ENCODE results near the gene MTFR1L. TPM values are rescaled to one million over a fixed set of nuclear protein-coding genes. Genes with fewer than 3 reads are reported as not detected.

Gene MTFR1L
- 55.7 TPM for total RNA-seq

DNA sequence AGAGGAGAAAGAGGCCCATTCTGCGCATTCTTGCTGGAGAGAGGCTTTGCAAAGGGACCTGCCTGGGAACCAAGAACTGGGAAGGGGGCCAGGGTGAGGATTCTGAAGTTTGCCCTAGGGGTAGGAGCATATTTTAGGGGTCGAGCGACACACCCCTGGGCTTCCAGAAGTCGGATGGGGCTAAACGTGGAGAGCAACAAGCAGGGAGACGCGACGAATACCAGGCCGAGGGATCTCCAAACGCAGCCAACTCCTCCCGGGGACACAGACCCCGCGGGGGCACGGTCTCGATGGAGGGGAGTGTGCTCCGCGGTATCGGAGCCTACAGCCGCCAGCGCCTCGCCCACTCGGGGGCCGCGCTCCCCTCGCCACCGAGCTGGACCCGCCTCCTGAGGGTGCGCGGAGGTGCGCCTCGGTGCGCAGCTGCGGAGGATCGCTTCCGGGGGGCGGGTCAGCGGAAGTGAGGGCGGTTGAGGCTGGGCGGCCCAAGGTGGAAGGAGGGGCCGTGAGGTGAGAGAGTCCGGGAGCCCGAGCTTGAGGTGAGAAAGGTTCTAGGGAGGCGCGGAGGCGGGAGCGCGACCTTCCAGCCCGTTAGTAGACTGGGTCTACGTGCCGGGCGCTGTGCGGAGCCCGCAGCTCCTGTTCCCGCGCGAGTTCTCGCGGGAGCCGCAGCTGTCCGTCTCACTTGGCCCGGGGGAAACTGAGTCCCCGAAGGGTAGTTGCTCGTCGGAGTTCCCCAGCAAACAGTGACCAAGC lies at the start of gene MTFR1L:
Gene MTFR1L, plus strand, starts transcription at position 464 of the 756 bp plus-strand sequence. CDS start 3,151 bp downstream, outside the sequence.
- intact Hi-C loops (cut with DNase I), result no loop called here
- H3K4me1 ChIP-seq, result peaks cover 41% of the 10 kb centered on the region

GRCh38 chr1:25770541-25771220 lies 49.1 kb upstream of the MTFR1L start:
- no peak for DNase-seq (ENCODE audit: extremely low spot score in 2 of 2)
- Histone ChIP-seq H3K27me3 (no peaks in the 10 kb centered on the region), H3K4me1 (peaks cover 45% of the 10 kb centered on the region), H3K27ac (no peak overlapping the region), H3K4me3 (no peak overlapping the region), H3K36me3 (no peaks in the 10 kb centered on the region), H3K9me3 (no peaks in the 10 kb centered on the region)
- intact Hi-C loops (cut with DNase I), result no loop called here
- TF ChIP-seq, protein P1, sequence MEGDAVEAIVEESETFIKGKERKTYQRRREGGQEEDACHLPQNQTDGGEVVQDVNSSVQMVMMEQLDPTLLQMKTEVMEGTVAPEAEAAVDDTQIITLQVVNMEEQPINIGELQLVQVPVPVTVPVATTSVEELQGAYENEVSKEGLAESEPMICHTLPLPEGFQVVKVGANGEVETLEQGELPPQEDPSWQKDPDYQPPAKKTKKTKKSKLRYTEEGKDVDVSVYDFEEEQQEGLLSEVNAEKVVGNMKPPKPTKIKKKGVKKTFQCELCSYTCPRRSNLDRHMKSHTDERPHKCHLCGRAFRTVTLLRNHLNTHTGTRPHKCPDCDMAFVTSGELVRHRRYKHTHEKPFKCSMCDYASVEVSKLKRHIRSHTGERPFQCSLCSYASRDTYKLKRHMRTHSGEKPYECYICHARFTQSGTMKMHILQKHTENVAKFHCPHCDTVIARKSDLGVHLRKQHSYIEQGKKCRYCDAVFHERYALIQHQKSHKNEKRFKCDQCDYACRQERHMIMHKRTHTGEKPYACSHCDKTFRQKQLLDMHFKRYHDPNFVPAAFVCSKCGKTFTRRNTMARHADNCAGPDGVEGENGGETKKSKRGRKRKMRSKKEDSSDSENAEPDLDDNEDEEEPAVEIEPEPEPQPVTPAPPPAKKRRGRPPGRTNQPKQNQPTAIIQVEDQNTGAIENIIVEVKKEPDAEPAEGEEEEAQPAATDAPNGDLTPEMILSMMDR (IDR thresholded peaks at IDR 0.05), result no peak
- TF ChIP-seq POLR2A (IDR thresholded peaks at IDR 0.05) (no peak), POLR2AphosphoS5 (IDR thresholded peaks at IDR 0.05; ENCODE audit: insufficient read depth in 1 of 2, low read depth in 1 of 2) (no peak)

More for the DNA sequence above, at the start of gene MTFR1L:
- peak within 1 kb of the TSS; percentile 81 for H3K27ac ChIP-seq
- peaks cover 0 to 7% of the 10 kb centered on the region in 2 donors for H3K36me3 ChIP-seq
- no peaks in the 10 kb centered on the region for H3K9me3 ChIP-seq
- DNase-seq (ENCODE audit: extremely low spot score in 2 of 2), result peak in 1 of 2 donors; percentile 89
- H3K4me3 ChIP-seq, result peak within 1 kb of the TSS; percentile 77 to 82
- H3K27me3 ChIP-seq, result no peaks in the 10 kb centered on the region
- TF ChIP-seq, protein P1 (IDR thresholded peaks at IDR 0.05), result no peak
- TF ChIP-seq POLR2A (IDR thresholded peaks at IDR 0.05) (peak in 1 of 2 donors; percentile 85), POLR2AphosphoS5 (IDR thresholded peaks at IDR 0.05; ENCODE audit: insufficient read depth in 1 of 2, low read depth in 1 of 2) (peak; percentile 73 to 99)

DNA sequence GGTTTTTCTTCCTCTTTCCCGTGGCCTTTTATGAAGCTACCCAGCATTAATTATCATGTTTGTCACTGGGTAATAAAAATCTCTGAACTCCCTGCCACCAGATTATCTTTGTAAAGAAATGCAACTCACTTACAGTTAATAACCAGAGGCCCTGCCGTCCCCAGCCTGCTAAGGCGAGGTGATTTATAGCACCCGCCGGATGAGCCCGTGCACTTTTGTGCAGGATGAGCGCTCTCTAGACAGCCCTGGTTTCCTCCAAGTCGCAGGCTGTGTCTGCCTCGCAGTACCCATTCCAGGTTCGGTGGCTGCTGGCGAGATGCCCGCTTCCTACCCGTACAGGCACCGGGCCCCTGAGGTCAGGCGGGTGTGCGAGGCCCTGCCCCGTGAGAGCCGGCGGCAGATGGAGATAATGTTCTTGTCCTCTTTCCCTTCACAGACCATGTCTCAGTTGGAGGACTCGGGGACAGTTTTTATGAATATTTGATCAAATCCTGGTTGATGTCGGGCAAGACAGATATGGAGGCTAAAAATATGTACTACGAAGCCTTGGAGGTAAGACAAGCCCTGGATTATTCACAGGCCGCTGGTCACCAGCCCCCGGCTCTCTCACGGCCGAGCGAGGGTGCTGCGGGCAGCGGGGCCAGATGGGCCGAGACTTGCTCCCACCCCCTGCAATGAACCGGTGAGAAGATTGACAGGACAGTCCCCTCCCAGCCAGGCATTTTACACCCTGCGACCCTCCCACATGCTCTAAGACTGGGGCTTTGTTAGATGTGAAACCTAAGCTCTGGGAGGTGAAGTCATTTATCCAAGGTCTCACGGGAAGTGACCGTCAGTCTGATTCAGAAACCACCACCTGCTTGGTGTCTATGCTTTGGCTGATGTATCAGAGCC lies 48.3 kb upstream of the MTFR1L start:
- no peak for DNase-seq (ENCODE audit: extremely low spot score in 2 of 2)
- Histone ChIP-seq H3K27me3 (no peaks in the 10 kb centered on the region), H3K4me1 (peaks cover 37% of the 10 kb centered on the region), H3K36me3 (no peaks in the 10 kb centered on the region), H3K4me3 (no peak overlapping the region), H3K27ac (no peak overlapping the region), H3K9me3 (no peaks in the 10 kb centered on the region)
- intact Hi-C loops (cut with DNase I), result no loop called here
- no peak for TF ChIP-seq POLR2AphosphoS5 (IDR thresholded peaks at IDR 0.05; ENCODE audit: insufficient read depth in 1 of 2, low read depth in 1 of 2)
- no peak for TF ChIP-seq POLR2A (IDR thresholded peaks at IDR 0.05)
- TF ChIP-seq, protein P1 (IDR thresholded peaks at IDR 0.05), result no peak

DNA sequence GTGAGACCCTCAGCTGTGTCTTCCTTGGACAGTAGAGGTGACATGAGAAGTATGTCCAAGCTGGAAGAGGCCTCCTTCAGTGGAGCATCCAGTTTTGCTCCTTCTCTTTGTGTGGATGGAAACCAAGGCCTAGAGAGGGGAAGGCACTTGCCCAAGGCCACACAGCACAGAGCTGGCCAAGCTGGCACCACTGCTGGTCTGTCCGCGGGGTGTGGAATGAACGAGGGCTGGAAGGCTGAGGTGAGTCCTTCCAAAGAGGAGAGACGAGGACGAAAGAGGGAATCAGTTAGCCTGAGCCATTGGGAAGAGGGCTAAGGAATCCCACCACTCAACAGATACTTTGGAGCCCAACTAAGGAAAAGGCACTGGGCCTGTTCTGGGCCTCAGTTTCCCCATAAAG lies 47.6 kb upstream of the MTFR1L start:
- H3K4me3 ChIP-seq, result no peak overlapping the region
- H3K9me3 ChIP-seq, result no peaks in the 10 kb centered on the region
- peaks cover 32% of the 10 kb centered on the region for H3K4me1 ChIP-seq
- no peak for TF ChIP-seq POLR2AphosphoS5 (IDR thresholded peaks at IDR 0.05; ENCODE audit: insufficient read depth in 1 of 2, low read depth in 1 of 2)
- no peak for TF ChIP-seq POLR2A (IDR thresholded peaks at IDR 0.05)
- TF ChIP-seq, protein P1 (IDR thresholded peaks at IDR 0.05), result no peak
- no peaks in the 10 kb centered on the region for H3K36me3 ChIP-seq
- H3K27me3 ChIP-seq, result no peaks in the 10 kb centered on the region
- no peak overlapping the region for H3K27ac ChIP-seq
- intact Hi-C loops (cut with DNase I), result no loop called here
- DNase-seq (ENCODE audit: extremely low spot score in 2 of 2), result no peak

Measured in vagina (tissue), 2 donors.